GM18868 (cell line): ENCODE data around the gene TCF23.

Experiments
- ATAC-seq: cut with Tn5 transposase; IDR thresholded peaks from one replicate; pipeline ENCODE4 v1.9.1; 2021; ENCODE audit warnings: mild to moderate bottlenecking, moderate library complexity; ENCODE audit not compliant: unreplicated experiment

TCF23 gene

GRCh38 chr2:27127883-27128667 is 20.7 kb upstream of the TCF23 start:
- no peak for ATAC-seq

- no peak for ATAC-seq
These were observed 19.9 kb upstream of the TCF23 start for GRCh38 chr2:27128668-27129571.

- no peak for ATAC-seq
These were observed 18.4 kb upstream of the TCF23 start for GRCh38 chr2:27130396-27130795.

- ATAC-seq: no peak
These were observed 17.4 kb upstream of the TCF23 start for GRCh38 chr2:27131429-27131828.

- no peak for ATAC-seq
These were observed 15.5 kb upstream of the TCF23 start for GRCh38 chr2:27133195-27133875.

GRCh38 chr2:27133905-27134780 is 14.7 kb upstream of the TCF23 start, which contains the start of gene PREB:
Gene PREB (minus strand): TSS chr2:27134636. CDS start chr2:27134421, 215 bp downstream.
- ATAC-seq: peak; percentile 85

- no peak for ATAC-seq
These were observed 13.9 kb upstream of the TCF23 start for GRCh38 chr2:27134781-27135477.

- no peak for ATAC-seq
These were observed 13.3 kb upstream of the TCF23 start for GRCh38 chr2:27135478-27135955.

- no peak for ATAC-seq
These were observed 12.1 kb upstream of the TCF23 start for GRCh38 chr2:27136751-27137150.

- ATAC-seq: no peak
These were observed 11.4 kb upstream of the TCF23 start for GRCh38 chr2:27137322-27137935.

GRCh38 chr2:27138111-27138510 is 10.7 kb upstream of the TCF23 start:
- ATAC-seq: no peak

- ATAC-seq: no peak
These were observed 9.5 kb upstream of the TCF23 start, which contains the start of gene PRR30 for GRCh38 chr2:27139310-27139709. Gene PRR30 (minus strand): TSS chr2:27139410. CDS start chr2:27138329, 1,081 bp downstream.

GRCh38 chr2:27143285-27143684 is 5.5 kb upstream of the TCF23 start:
- ATAC-seq: no peak

GRCh38 chr2:27145682-27146081 is 3.1 kb upstream of the TCF23 start:
- ATAC-seq: no peak

GRCh38 chr2:27147935-27148334 is 869 bp upstream of the TCF23 start:
- ATAC-seq: no peak

GRCh38 chr2:27149570-27150405 is 984 bp downstream of the TCF23 start:
- no peak for ATAC-seq

GRCh38 chr2:27150639-27151230 is 1.9 kb downstream of the TCF23 start:
- ATAC-seq: no peak
